ENCODE measurements around the gene THOC2.

- TF ChIP-seq CTCF (IDR thresholded peaks at IDR 0.05): no peak
- no peak for TF ChIP-seq POLR2A (IDR thresholded peaks at IDR 0.05)
Measured at GRCh38 chrX:123749643-123750042, 16.8 kb upstream of the THOC2 start.
